Brain microvascular endothelial cell (primary cell): ENCODE data around the gene TSPEAR.
"Not testable (repeated sequence)": the region's sequence is repeated elsewhere in the genome, so short reads cannot be mapped to it uniquely, and the experiment has no call there.

ENCODE experiments used
- DNase-seq: peaks from one replicate; pipeline ENCODE4 v3.0.0-alpha.2; 2020
- H3K27ac ChIP-seq: fragments of 250-450 bp; sonication (Bioruptor Pico); 2 replicates; pipeline ENCODE4 v1.5.1; 2020; ENCODE audit warnings: mild to moderate bottlenecking, moderate library complexity
- H3K27me3 ChIP-seq: fragments of 250-450 bp; sonication (Bioruptor Pico); replicated peaks from 2 replicates; pipeline ENCODE4 v1.5.1; 2020; ENCODE audit warnings: mild to moderate bottlenecking
- H3K36me3 ChIP-seq: fragments of 250-450 bp; sonication (Bioruptor Pico); replicated peaks from 2 replicates; pipeline ENCODE4 v1.5.1; 2020; ENCODE audit warnings: mild to moderate bottlenecking
- H3K4me3 ChIP-seq: 2 replicates; pipeline ENCODE4 v1.5.1; 2011; ENCODE audit warnings: low read depth, mild to moderate bottlenecking, control low read depth, low read length, moderate library complexity
- CTCF ChIP-seq: IDR thresholded peaks from 2 replicates; pipeline ENCODE4 v1.5.1; 2011; ENCODE audit warnings: low read depth, mild to moderate bottlenecking, moderate library complexity, low read length, control low read depth, inconsistent platforms; ENCODE audit errors: missing control alignments
- in situ Hi-C: cut with HindIII; loops from 2 replicates; pipeline ENCODE4 v1.10.0; 2017; ENCODE audit warnings: low sequenced_read_pairs, low pct_ligation_motif_present

The TSPEAR gene

DNA sequence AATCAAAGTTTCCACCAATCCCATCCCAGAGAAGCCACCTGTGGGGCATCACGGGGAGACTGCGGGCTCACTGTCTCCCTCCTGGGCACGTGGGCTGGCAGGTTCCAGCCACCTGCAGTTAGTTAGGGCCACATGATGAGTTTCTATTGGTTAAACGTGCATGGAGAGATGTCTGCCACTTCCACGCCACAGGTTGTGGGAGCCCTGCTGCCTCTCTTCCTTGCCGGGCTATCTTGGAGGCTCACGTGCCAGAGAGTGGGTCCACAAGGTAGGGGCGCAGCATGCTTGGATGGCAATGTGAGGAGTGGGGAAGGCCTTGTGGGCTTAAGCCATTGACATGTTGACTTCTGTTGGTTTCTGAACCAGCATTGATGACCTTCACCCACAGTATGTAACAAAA lies 107.5 kb downstream of the TSPEAR start:
- DNase-seq: no peak
- Histone ChIP-seq H3K27me3 (no peaks in the 10 kb centered on the region), H3K27ac (no peak overlapping the region), H3K36me3 (no peaks in the 10 kb centered on the region), H3K4me3 (no peak overlapping the region)
- TF ChIP-seq CTCF: no peak
- in situ Hi-C loops: no loop called here

- Histone ChIP-seq H3K27ac (no peak overlapping the region), H3K27me3 (peaks cover under 1% of the 10 kb centered on the region), H3K36me3 (no peaks in the 10 kb centered on the region), H3K4me3 (no peak overlapping the region)
- DNase-seq: no peak
- in situ Hi-C loops: no loop called here
- no peak for TF ChIP-seq CTCF
These were observed 108.1 kb downstream of the TSPEAR start for GRCh38 chr21:44603109-44603875.

DNA sequence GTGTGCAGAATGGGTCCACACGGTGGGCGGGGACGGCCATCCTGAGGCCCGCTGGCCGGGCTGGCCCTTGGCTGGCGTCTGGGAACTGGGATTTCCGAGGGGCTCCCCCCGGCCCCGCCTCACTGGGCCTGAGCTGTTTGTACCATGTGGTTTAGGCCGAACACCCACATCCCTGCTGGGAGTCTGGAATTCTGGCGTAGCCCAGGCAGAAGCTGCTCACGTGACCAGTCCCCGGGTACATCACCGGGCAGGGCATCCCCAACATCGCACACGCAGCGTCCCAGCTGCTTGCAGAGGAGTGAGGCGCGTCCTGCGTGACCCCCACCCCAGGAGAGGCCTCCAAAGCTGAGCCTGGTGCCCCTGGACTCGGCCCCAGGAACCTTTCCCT lies 108.9 kb downstream of the TSPEAR start:
- H3K27me3 ChIP-seq: peaks cover 2% of the 10 kb centered on the region
- no peak for DNase-seq
- no peak overlapping the region for H3K27ac ChIP-seq
- no peaks in the 10 kb centered on the region for H3K36me3 ChIP-seq
- no peak overlapping the region for H3K4me3 ChIP-seq
- TF ChIP-seq CTCF: no peak
- in situ Hi-C loops: no loop called here

DNA sequence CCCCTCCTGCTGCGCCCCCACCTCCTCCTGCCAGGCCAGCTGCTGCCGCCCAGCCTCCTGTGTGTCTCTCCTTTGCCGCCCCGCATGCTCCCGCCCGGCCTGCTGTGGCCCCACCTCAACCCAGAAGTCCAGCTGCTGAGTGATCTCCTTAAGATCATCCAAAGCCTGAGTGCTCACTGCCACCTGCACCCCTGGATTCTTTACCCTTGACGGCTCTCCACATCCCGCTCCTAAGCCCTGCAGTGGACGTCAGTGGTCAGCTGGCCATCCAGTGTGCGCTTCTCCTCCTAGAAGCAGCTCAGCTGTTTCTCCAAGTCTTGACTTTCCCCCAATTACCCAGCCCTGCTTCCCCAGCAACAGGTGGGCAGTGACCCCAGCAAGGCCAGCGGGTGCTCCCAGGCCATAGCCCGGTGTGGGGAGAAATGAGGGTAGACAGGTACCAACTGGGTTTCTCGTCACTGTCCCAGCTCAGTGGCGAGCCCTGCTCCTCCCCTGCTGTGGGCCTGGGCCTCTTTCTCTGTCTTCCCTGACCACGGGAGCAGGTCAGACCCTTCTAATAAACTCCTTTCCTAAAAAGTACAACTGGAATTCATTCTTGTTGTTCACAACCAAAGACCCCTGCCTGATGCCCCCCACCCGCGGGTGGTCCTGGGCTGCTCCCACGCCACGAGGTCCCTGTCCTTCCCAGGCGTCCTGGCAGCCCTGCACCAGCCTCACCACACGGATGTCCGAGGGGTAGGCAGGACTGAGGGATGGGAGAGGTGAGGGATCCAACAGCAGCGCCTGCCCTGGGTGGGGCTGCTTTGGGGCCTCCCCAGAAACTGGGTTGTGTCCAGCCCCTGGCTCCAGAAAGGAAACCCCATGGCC lies 109.5 kb downstream of the TSPEAR start:
- DNase-seq: no peak
- in situ Hi-C loops: no loop called here
- TF ChIP-seq CTCF: no peak
- Histone ChIP-seq H3K27ac (no peak overlapping the region), H3K4me3 (no peak overlapping the region), H3K27me3 (peaks cover 2% of the 10 kb centered on the region), H3K36me3 (no peaks in the 10 kb centered on the region)

- in situ Hi-C loops, DNase-seq, H3K27ac ChIP-seq, H3K4me3 ChIP-seq, H3K36me3 ChIP-seq, H3K27me3 ChIP-seq: not testable (repeated sequence)
These were observed 110.3 kb downstream of the TSPEAR start for GRCh38 chr21:44601091-44601490.

- H3K27me3 ChIP-seq, H3K4me3 ChIP-seq, H3K27ac ChIP-seq, DNase-seq, H3K36me3 ChIP-seq, in situ Hi-C loops: not testable (repeated sequence)
These were observed 111.0 kb downstream of the TSPEAR start, which contains the start of gene KRTAP10-7 for GRCh38 chr21:44600118-44600978. Gene KRTAP10-7, plus strand, starts transcription at chr21:44600597. Its CDS starts 25 bp downstream, at chr21:44600622.
